ENCODE data around the gene P2RY2. TPM values are rescaled to one million over a fixed set of nuclear protein-coding genes. Genes with fewer than 3 reads are reported as not detected.
A peak's percentile ranks its signal among the peaks of the same experiment; 100 is the strongest.

P2RY2 gene
- total and polyA plus RNA-seq, 9 of the 15 experiments (the other 6 are each of a cell fraction or from before 2014, with no cell fraction given): not detected

DNA sequence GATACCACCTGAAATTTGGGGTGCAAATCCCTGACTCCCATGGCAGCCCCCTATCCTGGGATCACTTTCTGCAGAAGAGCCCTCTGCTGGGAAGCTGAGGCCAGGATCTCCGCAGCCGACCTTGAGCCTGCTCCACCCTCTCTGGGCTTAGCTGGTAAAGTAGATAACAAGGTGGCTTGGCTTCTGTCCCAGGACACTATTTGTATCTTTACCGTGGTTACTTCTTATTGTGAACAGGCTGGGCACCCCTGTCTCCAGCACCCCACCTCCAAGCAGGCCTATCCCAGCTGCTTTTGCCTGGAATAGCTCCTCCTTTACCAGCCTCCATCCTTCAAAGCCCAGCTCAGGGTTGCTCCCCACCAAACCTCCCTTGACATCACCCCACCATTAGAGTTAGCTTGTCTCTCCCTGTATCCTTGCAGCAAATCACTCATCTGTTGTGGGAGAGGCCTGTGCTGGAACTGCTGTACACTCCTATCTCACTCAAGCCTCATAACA, 35.2 kb upstream of the P2RY2 start (continued):
- TF ChIP-seq, protein P1, sequence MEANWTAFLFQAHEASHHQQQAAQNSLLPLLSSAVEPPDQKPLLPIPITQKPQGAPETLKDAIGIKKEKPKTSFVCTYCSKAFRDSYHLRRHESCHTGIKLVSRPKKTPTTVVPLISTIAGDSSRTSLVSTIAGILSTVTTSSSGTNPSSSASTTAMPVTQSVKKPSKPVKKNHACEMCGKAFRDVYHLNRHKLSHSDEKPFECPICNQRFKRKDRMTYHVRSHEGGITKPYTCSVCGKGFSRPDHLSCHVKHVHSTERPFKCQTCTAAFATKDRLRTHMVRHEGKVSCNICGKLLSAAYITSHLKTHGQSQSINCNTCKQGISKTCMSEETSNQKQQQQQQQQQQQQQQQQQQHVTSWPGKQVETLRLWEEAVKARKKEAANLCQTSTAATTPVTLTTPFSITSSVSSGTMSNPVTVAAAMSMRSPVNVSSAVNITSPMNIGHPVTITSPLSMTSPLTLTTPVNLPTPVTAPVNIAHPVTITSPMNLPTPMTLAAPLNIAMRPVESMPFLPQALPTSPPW (CRISPR knock-in tag; IDR thresholded peaks at IDR 0.05): peak; percentile 30; the same call in 1 of the 2 replicates
- TF ChIP-seq ZNF644 (tag; IDR thresholded peaks at IDR 0.05; ENCODE audit: low read depth): no peak
- peak; percentile 31 to 33; a peak in 1 of 4 replicates for TF ChIP-seq NRF1 (conservative IDR thresholded peaks at IDR 0.05 in 1 of 2, IDR thresholded peaks at IDR 0.05 in 1 of 2)
- TF ChIP-seq, protein P2, sequence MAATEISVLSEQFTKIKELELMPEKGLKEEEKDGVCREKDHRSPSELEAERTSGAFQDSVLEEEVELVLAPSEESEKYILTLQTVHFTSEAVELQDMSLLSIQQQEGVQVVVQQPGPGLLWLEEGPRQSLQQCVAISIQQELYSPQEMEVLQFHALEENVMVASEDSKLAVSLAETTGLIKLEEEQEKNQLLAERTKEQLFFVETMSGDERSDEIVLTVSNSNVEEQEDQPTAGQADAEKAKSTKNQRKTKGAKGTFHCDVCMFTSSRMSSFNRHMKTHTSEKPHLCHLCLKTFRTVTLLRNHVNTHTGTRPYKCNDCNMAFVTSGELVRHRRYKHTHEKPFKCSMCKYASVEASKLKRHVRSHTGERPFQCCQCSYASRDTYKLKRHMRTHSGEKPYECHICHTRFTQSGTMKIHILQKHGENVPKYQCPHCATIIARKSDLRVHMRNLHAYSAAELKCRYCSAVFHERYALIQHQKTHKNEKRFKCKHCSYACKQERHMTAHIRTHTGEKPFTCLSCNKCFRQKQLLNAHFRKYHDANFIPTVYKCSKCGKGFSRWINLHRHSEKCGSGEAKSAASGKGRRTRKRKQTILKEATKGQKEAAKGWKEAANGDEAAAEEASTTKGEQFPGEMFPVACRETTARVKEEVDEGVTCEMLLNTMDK (IDR thresholded peaks at IDR 0.05; ENCODE audit: borderline replicate concordance, insufficient read depth, low read depth, low read length, poor library complexity, severe bottlenecking): peak; percentile 72
- TF ChIP-seq, protein P3, sequence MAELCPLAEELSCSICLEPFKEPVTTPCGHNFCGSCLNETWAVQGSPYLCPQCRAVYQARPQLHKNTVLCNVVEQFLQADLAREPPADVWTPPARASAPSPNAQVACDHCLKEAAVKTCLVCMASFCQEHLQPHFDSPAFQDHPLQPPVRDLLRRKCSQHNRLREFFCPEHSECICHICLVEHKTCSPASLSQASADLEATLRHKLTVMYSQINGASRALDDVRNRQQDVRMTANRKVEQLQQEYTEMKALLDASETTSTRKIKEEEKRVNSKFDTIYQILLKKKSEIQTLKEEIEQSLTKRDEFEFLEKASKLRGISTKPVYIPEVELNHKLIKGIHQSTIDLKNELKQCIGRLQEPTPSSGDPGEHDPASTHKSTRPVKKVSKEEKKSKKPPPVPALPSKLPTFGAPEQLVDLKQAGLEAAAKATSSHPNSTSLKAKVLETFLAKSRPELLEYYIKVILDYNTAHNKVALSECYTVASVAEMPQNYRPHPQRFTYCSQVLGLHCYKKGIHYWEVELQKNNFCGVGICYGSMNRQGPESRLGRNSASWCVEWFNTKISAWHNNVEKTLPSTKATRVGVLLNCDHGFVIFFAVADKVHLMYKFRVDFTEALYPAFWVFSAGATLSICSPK (IDR thresholded peaks at IDR 0.05; ENCODE audit: borderline replicate concordance): no peak
- peak; percentile 79 for TF ChIP-seq CBFA2T3 (IDR thresholded peaks at IDR 0.05)
- TF ChIP-seq MECOM (CRISPR knock-in tag; IDR thresholded peaks at IDR 0.05): no peak
- no peak for TF ChIP-seq BMI1 (IDR thresholded peaks at IDR 0.05; ENCODE audit: low read length)
- peak; percentile 62 for TF ChIP-seq KLF16 (IDR thresholded peaks at IDR 0.05)
- TF ChIP-seq FOXJ3 (CRISPR knock-in tag; IDR thresholded peaks at IDR 0.05): 0 out of 2 replicates have a peak, but pooled peaks have one; percentile 56
- TF ChIP-seq, protein P4, sequence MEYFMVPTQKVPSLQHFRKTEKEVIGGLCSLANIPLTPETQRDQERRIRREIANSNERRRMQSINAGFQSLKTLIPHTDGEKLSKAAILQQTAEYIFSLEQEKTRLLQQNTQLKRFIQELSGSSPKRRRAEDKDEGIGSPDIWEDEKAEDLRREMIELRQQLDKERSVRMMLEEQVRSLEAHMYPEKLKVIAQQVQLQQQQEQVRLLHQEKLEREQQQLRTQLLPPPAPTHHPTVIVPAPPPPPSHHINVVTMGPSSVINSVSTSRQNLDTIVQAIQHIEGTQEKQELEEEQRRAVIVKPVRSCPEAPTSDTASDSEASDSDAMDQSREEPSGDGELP (CRISPR knock-in tag; IDR thresholded peaks at IDR 0.05; ENCODE audit: borderline replicate concordance): peak; percentile 71
- TF ChIP-seq DMBX1 (CRISPR knock-in tag; IDR thresholded peaks at IDR 0.05; ENCODE audit: borderline replicate concordance): no peak
- TF ChIP-seq YBX1 (IDR thresholded peaks at IDR 0.05): no peak
- peak; percentile 14 for TF ChIP-seq SMARCB1 (IDR thresholded peaks at IDR 0.05; ENCODE audit: insufficient read length, low read depth)
- TF ChIP-seq SIN3B (IDR thresholded peaks at IDR 0.05; ENCODE audit: low read depth): no peak
- TF ChIP-seq ZNF785 (CRISPR knock-in tag; IDR thresholded peaks at IDR 0.05): no peak
- no peak for TF ChIP-seq ZNF699 (CRISPR knock-in tag; IDR thresholded peaks at IDR 0.05; ENCODE audit: insufficient replicate concordance)
- TF ChIP-seq GABPA (tag; conservative IDR thresholded peaks at IDR 0.05; ENCODE audit: low read depth): no peak
- no peak for TF ChIP-seq ZNF41 (CRISPR knock-in tag; conservative IDR thresholded peaks at IDR 0.05)
- TF ChIP-seq ARHGAP35 (IDR thresholded peaks at IDR 0.05; ENCODE audit: partially characterized antibody): no peak
- TF ChIP-seq PHTF2 (CRISPR knock-in tag; IDR thresholded peaks at IDR 0.05): no peak
- TF ChIP-seq RBFOX2 (IDR thresholded peaks at IDR 0.05; ENCODE audit: low read depth, low read length): no peak

Data from K562 (cell line).